H1 (cell line): ENCODE results near the gene STOML1.

Source experiments
- CEBPB ChIP-seq: IDR thresholded peaks from 2 replicates; pipeline ENCODE4 v1.6.1; 2012; ENCODE audit warnings: low read depth, low read length
- CTCF ChIP-seq, 3 experiments: IDR thresholded peaks; 1 replicate in 2 of 3; 2 replicates in 1 of 3; pipeline versions ENCODE4 v1.5.1 to v1.6.1; 2011; ENCODE audit warnings: low read length in 3 of 3, mild to moderate bottlenecking in 3 of 3, inconsistent platforms in 2 of 3, low read depth in 1 of 3, moderate library complexity in 1 of 3; ENCODE audit not compliant: insufficient read depth in 1 of 3; ENCODE audit errors: control extremely low read depth in 1 of 3
- EP300 ChIP-seq, 2 experiments: IDR thresholded peaks; 1 replicate in 1 of 2; 2 replicates in 1 of 2; pipeline ENCODE4 v1.6.1; 2011 to 2012; ENCODE audit warnings: low read depth in 2 of 2, low read length in 2 of 2, mild to moderate bottlenecking in 2 of 2, borderline replicate concordance in 1 of 2, inconsistent platforms in 1 of 2, moderate library complexity in 1 of 2
- EZH2 ChIP-seq: fragments of 200-600 bp; sonication (generic); IDR thresholded peaks from 2 replicates; pipeline ENCODE4 v1.7.1; 2012; ENCODE audit warnings: low read depth, mild to moderate bottlenecking, moderate library complexity, low read length, inconsistent platforms; ENCODE audit not compliant: severe bottlenecking
- POLR2A ChIP-seq, 2 experiments: IDR thresholded peaks; 1 replicate in 1 of 2; 2 replicates in 1 of 2; pipeline ENCODE4 v1.6.1; 2011; ENCODE audit warnings: low read depth in 2 of 2, low read length in 2 of 2, mild to moderate bottlenecking in 2 of 2; ENCODE audit errors: control extremely low read depth in 1 of 2
- RAD21 ChIP-seq, 2 experiments: IDR thresholded peaks in 1 of 2; conservative IDR thresholded peaks in 1 of 2; 2 replicates each; pipeline ENCODE4 v1.6.1; 2011; ENCODE audit warnings: low read depth in 2 of 2, low read length in 2 of 2, improper control_type of control experiment in 1 of 2, inconsistent platforms in 1 of 2, mild to moderate bottlenecking in 1 of 2, moderate library complexity in 1 of 2
- SAP30 ChIP-seq: fragments of 300-600 bp; sonication (generic); IDR thresholded peaks from 2 replicates; pipeline ENCODE4 v1.7.1; 2012; ENCODE audit warnings: low read length, moderate library complexity, mild to moderate bottlenecking, inconsistent platforms; ENCODE audit not compliant: insufficient read depth, insufficient replicate concordance
- SP4 ChIP-seq: IDR thresholded peaks from 2 replicates; pipeline ENCODE4 v1.6.1; 2012; ENCODE audit warnings: low read length, inconsistent platforms
- SUZ12 ChIP-seq: fragments of 200-600 bp; sonication (generic); IDR thresholded peaks from 2 replicates; pipeline ENCODE4 v1.6.1; 2012; ENCODE audit warnings: mild to moderate bottlenecking, inconsistent platforms, low read length, moderate library complexity, mixed read lengths
- TAF1 ChIP-seq: IDR thresholded peaks from 2 replicates; pipeline ENCODE4 v1.6.1; 2011; ENCODE audit warnings: mild to moderate bottlenecking, low read depth, low read length
- USF2 ChIP-seq: IDR thresholded peaks from 2 replicates; pipeline ENCODE4 v1.6.1; 2011; ENCODE audit warnings: low read length, improper control_type of control experiment
- YY1 ChIP-seq: IDR thresholded peaks from 2 replicates; pipeline ENCODE4 v1.6.1; 2011; ENCODE audit warnings: low read depth, mild to moderate bottlenecking, low read length

GRCh38 chr15:73994413-73994883 is 2.4 kb upstream of the STOML1 start, which contains the start of gene PML:
- no peak for TF ChIP-seq SAP30
- TF ChIP-seq EP300 (IDR thresholded peaks at IDR 0.05; ENCODE audit: borderline replicate concordance in 1 of 2, low read depth in 2 of 2, low read length in 2 of 2): no peak
- peak; percentile 40; the same call in 1 of the 2 replicates for TF ChIP-seq TAF1
- no peak for TF ChIP-seq CTCF (IDR thresholded peaks at IDR 0.05; ENCODE audit: control extremely low read depth in 1 of 3, insufficient read depth in 1 of 3, low read depth in 1 of 3, low read length in 3 of 3)
- no peak for TF ChIP-seq SUZ12
- TF ChIP-seq RAD21 (IDR thresholded peaks at IDR 0.05 in 1 of 2, conservative IDR thresholded peaks at IDR 0.05 in 1 of 2; ENCODE audit: low read depth in 2 of 2, low read length in 2 of 2): no peak
- no peak for TF ChIP-seq EZH2
- TF ChIP-seq USF2: no peak
- TF ChIP-seq SP4: 0 out of 2 replicates have a peak, but pooled peaks have one; percentile 19
- peak in 1 of 2 experiments; percentile 67; a peak in 1 of 3 replicates for TF ChIP-seq POLR2A (IDR thresholded peaks at IDR 0.05; ENCODE audit: control extremely low read depth in 1 of 2, low read depth in 2 of 2, low read length in 2 of 2)
- TF ChIP-seq YY1: no peak
- no peak for TF ChIP-seq CEBPB
